Ascending aorta (tissue), 2 donors: ENCODE measurements around the gene MIA2. TPM values are rescaled to one million over a fixed set of nuclear protein-coding genes. Genes with fewer than 3 reads are reported as not detected.

ENCODE experiments used
- DNase-seq, 2 donors: peaks; one replicate each; pipeline ENCODE4 v3.0.0-alpha.2; 2019; ENCODE audit warnings: low spot score in 2 of 2
- H3K27ac ChIP-seq, 2 donors: fragments of 200-600 bp; sonication (generic); one replicate each; pipeline ENCODE4 v1.5.1; 2016 to 2017; ENCODE audit warnings: mild to moderate bottlenecking in 1 of 2
- H3K27me3 ChIP-seq: fragments of 200-600 bp; sonication (generic); one replicate; pipeline ENCODE4 v1.5.1; 2017
- H3K36me3 ChIP-seq, 2 donors: fragments of 200-600 bp; sonication (generic); one replicate each; pipeline ENCODE4 v1.5.1; 2016
- H3K4me1 ChIP-seq, 2 donors: fragments of 200-600 bp; sonication (generic); one replicate each; pipeline ENCODE4 v1.5.1; 2016 to 2017; ENCODE audit warnings: mild to moderate bottlenecking in 1 of 2
- H3K4me3 ChIP-seq, 2 donors: fragments of 200-600 bp; sonication (generic); one replicate each; pipeline ENCODE4 v1.5.1; 2016 to 2017; ENCODE audit warnings: mild to moderate bottlenecking in 1 of 2
- H3K9me3 ChIP-seq, 2 donors: fragments of 200-600 bp; sonication (generic); one replicate each; pipeline ENCODE4 v1.5.1; 2016
- intact Hi-C: fragments of 100-400 bp; cut with DNase I; formaldehyde crosslinking; loops from one replicate; pipeline ENCODE4 v1.15.1; 2023
- total RNA-seq: library from RNA; depleted of rRNA; stranded (reverse); fragments of >200 nt; gene quantifications from one replicate; pipeline ENCODE4 v1.1.0, GENCODE V29; 2016
- TF ChIP-seq, protein P1 (sequence below), 3 experiments: fragments of 200-600 bp in 2 of 3; fragments of 450-650 bp in 1 of 3; sonication (generic) in 2 of 3; IDR thresholded peaks; one replicate each; pipeline ENCODE4 v1.5.1; 2016 to 2019; ENCODE audit warnings: antibody characterized with exemption in 3 of 3, mild to moderate bottlenecking in 1 of 3, moderate library complexity in 1 of 3

Gene MIA2
- total RNA-seq, 1 donor from 2014 or later: 14.4 TPM

- no peaks in the 10 kb centered on the region for H3K36me3 ChIP-seq
- DNase-seq: peak in 1 of 2 donors; percentile 65
- H3K27ac ChIP-seq: peak overlapping the region; percentile 99 to 100
- intact Hi-C loops: loop anchor here (1.0 to 2.0 kb wide), 4 partner anchors 33 to 167 kb away; partner anchors contain the start of genes FBXO33, MIA2, PNN and SEC23A
- no peaks in the 10 kb centered on the region for H3K27me3 ChIP-seq
- peak overlapping the region; percentile 93 to 94 for H3K4me3 ChIP-seq
- H3K9me3 ChIP-seq: peaks cover 0 to 5% of the 10 kb centered on the region in 2 donors
- peaks cover 0 to 21% of the 10 kb centered on the region in 2 donors for H3K4me1 ChIP-seq
- TF ChIP-seq, protein P1, sequence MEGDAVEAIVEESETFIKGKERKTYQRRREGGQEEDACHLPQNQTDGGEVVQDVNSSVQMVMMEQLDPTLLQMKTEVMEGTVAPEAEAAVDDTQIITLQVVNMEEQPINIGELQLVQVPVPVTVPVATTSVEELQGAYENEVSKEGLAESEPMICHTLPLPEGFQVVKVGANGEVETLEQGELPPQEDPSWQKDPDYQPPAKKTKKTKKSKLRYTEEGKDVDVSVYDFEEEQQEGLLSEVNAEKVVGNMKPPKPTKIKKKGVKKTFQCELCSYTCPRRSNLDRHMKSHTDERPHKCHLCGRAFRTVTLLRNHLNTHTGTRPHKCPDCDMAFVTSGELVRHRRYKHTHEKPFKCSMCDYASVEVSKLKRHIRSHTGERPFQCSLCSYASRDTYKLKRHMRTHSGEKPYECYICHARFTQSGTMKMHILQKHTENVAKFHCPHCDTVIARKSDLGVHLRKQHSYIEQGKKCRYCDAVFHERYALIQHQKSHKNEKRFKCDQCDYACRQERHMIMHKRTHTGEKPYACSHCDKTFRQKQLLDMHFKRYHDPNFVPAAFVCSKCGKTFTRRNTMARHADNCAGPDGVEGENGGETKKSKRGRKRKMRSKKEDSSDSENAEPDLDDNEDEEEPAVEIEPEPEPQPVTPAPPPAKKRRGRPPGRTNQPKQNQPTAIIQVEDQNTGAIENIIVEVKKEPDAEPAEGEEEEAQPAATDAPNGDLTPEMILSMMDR (IDR thresholded peaks at IDR 0.05): no peak
Measured at GRCh38 chr14:39265806-39266524, 32.2 kb downstream of the MIA2 start.

DNA sequence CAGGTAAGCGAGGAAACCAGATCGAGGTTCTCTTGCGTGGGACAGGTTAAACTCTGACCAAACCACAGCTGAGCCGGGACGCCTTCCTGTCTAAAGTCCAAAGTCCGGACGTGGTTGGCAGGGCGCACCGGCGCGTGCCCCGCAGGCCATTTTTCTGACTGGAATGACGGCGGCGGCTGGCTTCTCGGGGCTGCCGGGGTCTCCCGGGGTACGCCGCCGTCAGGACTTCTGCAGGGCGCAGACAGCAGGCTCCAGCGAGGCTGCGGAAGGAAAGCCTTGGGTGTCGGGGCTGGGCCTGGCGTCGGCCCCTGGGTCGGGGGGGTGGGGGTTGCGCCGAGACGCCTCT lies 32.8 kb downstream of the MIA2 start:
- Histone ChIP-seq H3K4me1 (peaks cover 0 to 21% of the 10 kb centered on the region in 2 donors), H3K4me3 (peak overlapping the region; percentile 93 to 94), H3K9me3 (peaks cover 0 to 5% of the 10 kb centered on the region in 2 donors), H3K36me3 (no peaks in the 10 kb centered on the region), H3K27me3 (no peaks in the 10 kb centered on the region), H3K27ac (peak overlapping the region; percentile 99 to 100)
- TF ChIP-seq, protein P1 (IDR thresholded peaks at IDR 0.05): no peak
- intact Hi-C loops: loop anchor here (1.0 to 2.0 kb wide), 4 partner anchors 34 to 166 kb away; partner anchors contain the start of genes FBXO33, MIA2, PNN and SEC23A
- peak in 1 of 2 donors; percentile 71 for DNase-seq

- peak; percentile 27 to 86 for DNase-seq
- Histone ChIP-seq H3K36me3 (no peaks in the 10 kb centered on the region), H3K27me3 (no peaks in the 10 kb centered on the region), H3K4me1 (peaks cover 0 to 21% of the 10 kb centered on the region in 2 donors), H3K27ac (peak overlapping the region; percentile 99 to 100), H3K9me3 (peaks cover 0 to 2% of the 10 kb centered on the region in 2 donors), H3K4me3 (peak overlapping the region; percentile 93 to 94)
- intact Hi-C loops: loop anchor here (1.0 to 2.0 kb wide), 4 partner anchors 34 to 166 kb away; partner anchors contain the start of genes FBXO33, MIA2, PNN and SEC23A
- TF ChIP-seq, protein P1 (IDR thresholded peaks at IDR 0.05): no peak
Measured at GRCh38 chr14:39266871-39267607, 33.3 kb downstream of the MIA2 start.

DNA sequence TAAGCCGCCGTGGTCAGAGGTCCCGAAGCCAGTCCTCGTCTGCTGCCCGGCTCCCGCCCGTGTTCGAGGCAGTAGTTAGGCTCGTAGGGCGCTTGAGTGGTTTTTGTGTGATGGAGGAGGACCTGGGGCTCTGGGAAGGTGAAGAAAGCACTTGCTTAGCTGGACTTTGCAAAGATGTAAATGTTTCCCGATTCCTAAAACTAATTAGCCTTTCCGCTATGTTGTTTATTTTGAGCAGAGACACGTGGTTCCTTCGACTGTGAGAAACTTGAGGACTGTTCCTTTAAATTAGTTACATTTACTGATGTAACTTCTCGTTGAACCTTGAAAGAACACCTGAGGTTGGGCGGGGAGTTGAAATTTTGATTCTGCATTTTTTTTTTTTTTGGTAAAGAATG lies 33.9 kb downstream of the MIA2 start:
- H3K36me3 ChIP-seq: no peaks in the 10 kb centered on the region
- TF ChIP-seq, protein P1 (IDR thresholded peaks at IDR 0.05): no peak
- intact Hi-C loops: loop anchor here (2.0 kb wide), 3 partner anchors 35 to 165 kb away; partner anchors contain the start of genes FBXO33, MIA2 and SEC23A
- no peak for DNase-seq
- peaks cover 0 to 21% of the 10 kb centered on the region in 2 donors for H3K4me1 ChIP-seq
- H3K4me3 ChIP-seq: peak overlapping the region; percentile 93 to 94
- no peaks in the 10 kb centered on the region for H3K27me3 ChIP-seq
- H3K27ac ChIP-seq: peak overlapping the region; percentile 99 to 100
- no peaks in the 10 kb centered on the region for H3K9me3 ChIP-seq

GRCh38 chr14:39268393-39268792 lies 34.7 kb downstream of the MIA2 start:
- Histone ChIP-seq H3K27ac (no peak overlapping the region), H3K27me3 (no peaks in the 10 kb centered on the region), H3K9me3 (no peaks in the 10 kb centered on the region), H3K4me3 (peak overlapping the region; percentile 93 to 94), H3K36me3 (no peaks in the 10 kb centered on the region), H3K4me1 (peaks cover 0 to 21% of the 10 kb centered on the region in 2 donors)
- TF ChIP-seq, protein P1 (IDR thresholded peaks at IDR 0.05): no peak
- DNase-seq: no peak
- intact Hi-C loops: no loop called here
